ENCODE measurements around the gene PACRG.

Gene PACRG

DNA sequence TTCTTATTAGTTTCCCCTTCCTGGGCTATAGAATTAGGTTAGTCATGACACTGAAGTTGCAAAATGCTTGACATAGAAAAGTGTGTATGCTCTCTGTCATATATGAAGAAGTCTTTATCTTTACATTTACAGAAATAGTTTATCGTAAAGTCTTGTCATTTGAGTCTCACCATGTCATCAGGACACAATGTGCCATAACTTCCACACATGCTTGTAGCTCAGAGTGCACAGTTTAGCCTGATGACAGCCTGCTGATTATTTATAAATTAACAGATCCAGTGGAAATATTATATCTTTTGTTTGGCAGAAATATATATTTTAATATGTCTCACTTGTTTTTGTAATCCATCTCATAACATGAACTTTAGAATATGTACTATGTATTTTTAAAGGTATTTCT is 399.8 kb downstream of the PACRG start:
- H3K4me3 ChIP-seq (ENCODE audit: low read depth in 1 of 2, low read length in 2 of 2): no peak overlapping the region

DNA sequence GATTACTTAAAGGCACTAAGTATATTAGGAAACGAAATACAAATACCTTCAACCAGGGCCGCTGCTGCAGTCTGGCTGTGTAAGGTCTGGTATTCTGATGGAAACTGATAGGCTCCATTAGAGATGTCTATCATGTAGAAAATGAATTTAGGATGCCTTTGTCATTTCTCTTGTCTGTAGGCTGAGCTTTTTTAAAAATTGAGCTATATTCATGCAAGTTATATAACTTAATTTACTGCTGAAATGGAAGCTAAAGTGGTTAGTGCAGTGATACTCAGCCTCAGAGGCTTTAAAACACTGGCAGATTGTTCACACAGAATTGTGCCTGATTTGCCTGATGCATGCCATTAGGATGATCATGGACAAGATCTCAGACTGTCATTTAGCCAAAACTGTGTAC is 400.6 kb downstream of the PACRG start:
- H3K4me1 ChIP-seq (ENCODE audit: insufficient read depth, low read length): no peaks in the 10 kb centered on the region
- no peaks in the 10 kb centered on the region for H3K36me3 ChIP-seq (ENCODE audit: insufficient read depth, low read length)
- no peak overlapping the region for H3K4me3 ChIP-seq (ENCODE audit: low read depth in 1 of 2, low read length in 2 of 2)
- no peaks in the 10 kb centered on the region for H3K27me3 ChIP-seq (ENCODE audit: control insufficient read depth in 1 of 2, insufficient read depth in 2 of 2, low read length in 2 of 2)
- H3K27ac ChIP-seq (ENCODE audit: low read depth, low read length): no peak overlapping the region
- no peaks in the 10 kb centered on the region for H3K9me3 ChIP-seq (ENCODE audit: low read length)
- H3K9ac ChIP-seq (ENCODE audit: low read length): no peak overlapping the region

More for the DNA sequence above, 399.8 kb downstream of the PACRG start:
- Histone ChIP-seq H3K27ac (ENCODE audit: low read depth, low read length) (no peak overlapping the region), H3K4me1 (ENCODE audit: insufficient read depth, low read length) (no peaks in the 10 kb centered on the region), H3K9ac (ENCODE audit: low read length) (no peak overlapping the region), H3K36me3 (ENCODE audit: insufficient read depth, low read length) (no peaks in the 10 kb centered on the region), H3K27me3 (ENCODE audit: control insufficient read depth in 1 of 2, insufficient read depth in 2 of 2, low read length in 2 of 2) (no peaks in the 10 kb centered on the region), H3K9me3 (ENCODE audit: low read length) (no peaks in the 10 kb centered on the region)

DNA sequence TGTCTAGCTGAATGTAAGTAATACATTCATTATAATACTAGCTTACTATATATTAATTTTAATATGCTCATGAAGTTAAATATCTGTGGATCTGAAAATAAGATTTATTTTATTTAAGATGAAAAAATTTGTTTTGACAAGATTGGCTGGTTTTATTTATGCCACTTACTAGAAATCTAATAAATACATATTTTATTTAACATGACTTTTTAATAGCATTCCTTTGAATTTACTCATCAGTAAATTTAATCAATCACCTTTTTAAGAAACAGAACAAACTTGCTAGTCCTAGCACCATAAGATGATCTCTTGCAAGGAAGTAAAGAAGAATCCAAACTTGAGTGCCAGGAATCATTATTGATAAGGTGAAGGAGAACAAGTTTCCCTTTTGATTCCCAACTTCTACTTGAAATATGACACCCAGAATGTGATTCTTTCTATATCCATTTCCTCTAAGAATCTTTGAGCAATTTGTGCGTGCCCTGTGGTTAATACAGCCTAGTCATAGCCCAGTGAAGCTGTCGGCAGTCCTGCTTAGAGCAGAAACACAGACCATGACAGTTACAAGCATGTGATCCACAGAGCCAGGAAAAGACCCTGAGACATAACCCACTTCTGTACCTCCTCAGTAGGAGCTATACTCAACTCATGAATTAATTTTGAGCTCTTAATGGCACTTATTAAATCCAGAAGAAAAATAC is 404.4 kb downstream of the PACRG start:
- Histone ChIP-seq H3K9ac (ENCODE audit: low read length) (no peak overlapping the region), H3K27ac (ENCODE audit: low read depth, low read length) (no peak overlapping the region), H3K9me3 (ENCODE audit: low read length) (no peaks in the 10 kb centered on the region), H3K36me3 (ENCODE audit: insufficient read depth, low read length) (no peaks in the 10 kb centered on the region), H3K4me1 (ENCODE audit: insufficient read depth, low read length) (no peaks in the 10 kb centered on the region), H3K4me3 (ENCODE audit: low read depth in 1 of 2, low read length in 2 of 2) (no peak overlapping the region), H3K27me3 (ENCODE audit: control insufficient read depth in 1 of 2, insufficient read depth in 2 of 2, low read length in 2 of 2) (no peaks in the 10 kb centered on the region)

- Histone ChIP-seq H3K4me3 (ENCODE audit: low read depth in 1 of 2, low read length in 2 of 2) (no peak overlapping the region), H3K27ac (ENCODE audit: low read depth, low read length) (no peak overlapping the region), H3K9me3 (ENCODE audit: low read length) (no peaks in the 10 kb centered on the region), H3K36me3 (ENCODE audit: insufficient read depth, low read length) (no peaks in the 10 kb centered on the region), H3K9ac (ENCODE audit: low read length) (no peak overlapping the region), H3K4me1 (ENCODE audit: insufficient read depth, low read length) (no peaks in the 10 kb centered on the region), H3K27me3 (ENCODE audit: control insufficient read depth in 1 of 2, insufficient read depth in 2 of 2, low read length in 2 of 2) (no peaks in the 10 kb centered on the region)
Observed at GRCh38 chr6:163133017-163133416, 405.2 kb downstream of the PACRG start.

DNA sequence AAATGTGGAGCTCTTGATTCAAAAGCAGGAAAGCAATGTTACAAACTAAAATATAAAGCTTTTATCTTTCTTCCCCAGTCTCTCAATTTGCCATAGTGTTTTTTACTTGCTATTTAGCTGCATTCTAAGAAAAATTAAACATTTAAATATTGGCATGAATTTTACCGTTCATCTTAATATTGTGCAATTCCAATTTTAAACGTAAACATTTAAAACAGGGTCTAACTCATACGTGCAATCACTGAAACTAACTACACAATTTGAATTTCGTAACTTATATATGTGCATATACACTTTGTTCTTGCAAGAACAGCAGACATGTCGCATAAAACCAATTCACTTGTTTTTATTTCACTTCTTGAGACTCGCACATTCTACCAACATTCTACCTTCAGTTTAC is 405.9 kb downstream of the PACRG start:
- Histone ChIP-seq H3K36me3 (ENCODE audit: insufficient read depth, low read length) (no peaks in the 10 kb centered on the region), H3K4me3 (ENCODE audit: low read depth in 1 of 2, low read length in 2 of 2) (no peak overlapping the region), H3K9ac (ENCODE audit: low read length) (no peak overlapping the region), H3K4me1 (ENCODE audit: insufficient read depth, low read length) (no peaks in the 10 kb centered on the region), H3K9me3 (ENCODE audit: low read length) (no peaks in the 10 kb centered on the region), H3K27ac (ENCODE audit: low read depth, low read length) (no peak overlapping the region), H3K27me3 (ENCODE audit: control insufficient read depth in 1 of 2, insufficient read depth in 2 of 2, low read length in 2 of 2) (no peaks in the 10 kb centered on the region)

GRCh38 chr6:163136681-163137397 is 409.1 kb downstream of the PACRG start:
- no peaks in the 10 kb centered on the region for H3K4me1 ChIP-seq (ENCODE audit: insufficient read depth, low read length)
- no peak overlapping the region for H3K27ac ChIP-seq (ENCODE audit: low read depth, low read length)
- H3K9me3 ChIP-seq (ENCODE audit: low read length): no peaks in the 10 kb centered on the region
- no peaks in the 10 kb centered on the region for H3K27me3 ChIP-seq (ENCODE audit: control insufficient read depth in 1 of 2, insufficient read depth in 2 of 2, low read length in 2 of 2)
- no peak overlapping the region for H3K9ac ChIP-seq (ENCODE audit: low read length)
- no peak overlapping the region for H3K4me3 ChIP-seq (ENCODE audit: low read depth in 1 of 2, low read length in 2 of 2)
- no peaks in the 10 kb centered on the region for H3K36me3 ChIP-seq (ENCODE audit: insufficient read depth, low read length)

DNA sequence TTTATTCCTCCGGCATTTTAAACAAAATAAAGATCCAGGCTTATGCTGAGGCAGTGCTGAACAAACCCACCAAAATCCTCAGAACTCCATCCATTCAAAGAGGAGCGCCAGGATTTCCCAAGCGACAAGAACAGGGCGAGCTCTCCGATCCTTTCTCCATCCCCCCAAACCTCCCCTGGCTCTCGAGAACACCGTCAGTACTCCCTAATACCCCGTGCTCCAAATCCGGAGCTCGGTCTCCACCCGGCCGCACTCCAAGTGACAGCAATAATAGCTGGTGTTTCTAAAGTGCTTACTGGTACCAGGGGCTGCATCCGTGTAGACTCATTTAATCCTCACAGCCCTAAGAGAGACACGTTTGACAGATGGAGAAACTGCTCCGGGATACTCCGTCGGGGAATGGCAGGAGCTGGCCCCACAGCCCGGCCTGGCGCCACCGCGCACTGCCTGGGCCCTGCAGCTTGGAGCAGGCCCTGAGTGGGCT is 409.7 kb downstream of the PACRG start:
- Histone ChIP-seq H3K4me3 (ENCODE audit: low read depth in 1 of 2, low read length in 2 of 2) (no peak overlapping the region), H3K27ac (ENCODE audit: low read depth, low read length) (no peak overlapping the region), H3K9ac (ENCODE audit: low read length) (no peak overlapping the region), H3K4me1 (ENCODE audit: insufficient read depth, low read length) (no peaks in the 10 kb centered on the region), H3K9me3 (ENCODE audit: low read length) (no peaks in the 10 kb centered on the region), H3K27me3 (ENCODE audit: control insufficient read depth in 1 of 2, insufficient read depth in 2 of 2, low read length in 2 of 2) (no peaks in the 10 kb centered on the region), H3K36me3 (ENCODE audit: insufficient read depth, low read length) (no peaks in the 10 kb centered on the region)

GRCh38 chr6:163146036-163146435 is 418.3 kb downstream of the PACRG start:
- no peaks in the 10 kb centered on the region for H3K36me3 ChIP-seq (ENCODE audit: insufficient read depth, low read length)
- no peak overlapping the region for H3K4me3 ChIP-seq (ENCODE audit: low read depth in 1 of 2, low read length in 2 of 2)
- H3K27ac ChIP-seq (ENCODE audit: low read depth, low read length): no peak overlapping the region
- no peaks in the 10 kb centered on the region for H3K9me3 ChIP-seq (ENCODE audit: low read length)
- H3K9ac ChIP-seq (ENCODE audit: low read length): no peak overlapping the region
- no peaks in the 10 kb centered on the region for H3K4me1 ChIP-seq (ENCODE audit: insufficient read depth, low read length)
- no peaks in the 10 kb centered on the region for H3K27me3 ChIP-seq (ENCODE audit: control insufficient read depth in 1 of 2, insufficient read depth in 2 of 2, low read length in 2 of 2)

GRCh38 chr6:163147994-163148393 is 420.2 kb downstream of the PACRG start:
- H3K27ac ChIP-seq (ENCODE audit: low read depth, low read length): no peak overlapping the region
- H3K36me3 ChIP-seq (ENCODE audit: insufficient read depth, low read length): no peaks in the 10 kb centered on the region
- no peak overlapping the region for H3K9ac ChIP-seq (ENCODE audit: low read length)
- H3K4me3 ChIP-seq (ENCODE audit: low read depth in 1 of 2, low read length in 2 of 2): no peak overlapping the region
- H3K9me3 ChIP-seq (ENCODE audit: low read length): no peaks in the 10 kb centered on the region
- no peaks in the 10 kb centered on the region for H3K27me3 ChIP-seq (ENCODE audit: control insufficient read depth in 1 of 2, insufficient read depth in 2 of 2, low read length in 2 of 2)
- no peaks in the 10 kb centered on the region for H3K4me1 ChIP-seq (ENCODE audit: insufficient read depth, low read length)

DNA sequence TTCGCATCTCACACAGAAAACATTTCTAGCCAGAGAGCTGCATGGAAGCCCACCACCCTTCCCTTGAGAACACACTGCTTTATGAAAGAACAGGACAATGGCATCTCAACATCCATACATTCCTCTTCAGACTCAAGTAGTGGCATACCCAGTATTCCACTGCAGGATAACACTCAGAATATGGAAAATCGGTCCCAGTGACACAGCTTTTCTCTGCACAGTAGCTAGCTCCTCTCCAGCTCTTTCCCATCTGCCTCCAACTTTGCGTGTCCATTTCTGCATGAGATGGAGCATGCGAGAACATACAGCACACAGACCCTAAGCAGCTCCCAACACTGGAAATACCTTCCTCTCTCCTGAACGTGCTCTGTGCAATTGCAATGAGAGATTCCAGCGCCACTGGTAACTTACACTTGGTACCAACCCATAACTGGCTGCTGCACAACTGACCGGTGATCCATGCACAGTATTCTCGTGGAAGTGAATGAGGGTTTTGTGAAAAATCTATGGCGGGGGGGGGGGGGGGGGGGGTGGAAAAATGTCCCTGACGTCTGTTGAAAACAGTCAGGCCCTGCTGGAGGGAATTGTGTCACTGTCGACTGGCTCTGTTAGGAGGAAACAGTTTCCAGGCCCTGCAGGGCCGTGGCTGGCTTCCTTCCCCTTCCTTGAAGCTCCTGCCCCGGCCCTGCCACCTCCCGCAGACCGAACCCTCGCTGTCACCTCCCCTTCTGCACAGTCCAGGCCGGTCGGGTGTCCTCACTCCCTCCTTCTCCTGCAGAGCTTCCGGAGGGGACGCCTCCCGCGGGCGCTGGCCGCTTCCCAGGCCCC is 420.9 kb downstream of the PACRG start:
- H3K9me3 ChIP-seq (ENCODE audit: low read length): no peaks in the 10 kb centered on the region
- H3K4me3 ChIP-seq (ENCODE audit: low read depth in 1 of 2, low read length in 2 of 2): no peak overlapping the region
- H3K4me1 ChIP-seq (ENCODE audit: insufficient read depth, low read length): no peaks in the 10 kb centered on the region
- no peaks in the 10 kb centered on the region for H3K36me3 ChIP-seq (ENCODE audit: insufficient read depth, low read length)
- no peaks in the 10 kb centered on the region for H3K27me3 ChIP-seq (ENCODE audit: control insufficient read depth in 1 of 2, insufficient read depth in 2 of 2, low read length in 2 of 2)
- no peak overlapping the region for H3K27ac ChIP-seq (ENCODE audit: low read depth, low read length)
- H3K9ac ChIP-seq (ENCODE audit: low read length): no peak overlapping the region

DNA sequence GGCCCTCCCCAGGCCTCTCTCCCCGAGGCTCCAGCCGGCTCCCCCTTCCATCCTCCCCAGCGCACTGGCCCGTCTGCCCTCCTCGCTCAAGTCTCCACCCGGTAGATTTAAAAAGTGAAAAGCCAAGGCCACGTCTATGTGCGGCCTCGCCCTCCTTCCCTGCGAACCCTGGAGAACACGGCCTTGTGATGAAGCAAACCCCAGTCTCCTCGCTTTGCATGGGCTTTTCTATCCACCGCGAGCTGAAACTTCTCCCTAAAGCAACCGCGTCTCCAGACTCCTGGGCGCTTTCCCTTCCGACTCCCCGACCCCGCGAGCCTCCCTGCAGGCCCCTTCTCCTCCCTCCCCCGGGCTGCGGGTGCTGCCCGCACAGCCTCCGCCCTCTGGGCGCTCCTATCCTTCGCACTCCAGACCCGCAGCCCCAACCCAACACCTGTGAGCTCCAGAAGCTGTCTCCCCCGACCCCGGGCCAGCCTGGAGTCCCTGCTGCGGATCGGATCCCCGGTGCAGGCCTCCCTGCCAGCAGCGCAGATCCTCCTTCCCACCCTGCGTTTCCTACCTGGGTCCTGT is 421.6 kb downstream of the PACRG start:
- Histone ChIP-seq H3K36me3 (ENCODE audit: insufficient read depth, low read length) (no peaks in the 10 kb centered on the region), H3K4me1 (ENCODE audit: insufficient read depth, low read length) (no peaks in the 10 kb centered on the region), H3K9ac (ENCODE audit: low read length) (no peak overlapping the region), H3K27me3 (ENCODE audit: control insufficient read depth in 1 of 2, insufficient read depth in 2 of 2, low read length in 2 of 2) (no peaks in the 10 kb centered on the region), H3K27ac (ENCODE audit: low read depth, low read length) (no peak overlapping the region), H3K9me3 (ENCODE audit: low read length) (no peaks in the 10 kb centered on the region), H3K4me3 (ENCODE audit: low read depth in 1 of 2, low read length in 2 of 2) (no peak overlapping the region)

Measured in muscle layer of colon (tissue), 2 donors.